Panc1 (cell line): ENCODE measurements around the gene BARX1.

ENCODE experiments used
- POLR2AphosphoS5 ChIP-seq: IDR thresholded peaks from 2 replicates; pipeline ENCODE4 v1.6.1; 2012; ENCODE audit warnings: mild to moderate bottlenecking, low read depth, low read length, moderate library complexity
- TF ChIP-seq, protein P1 (sequence below): fragments of 450-650 bp; IDR thresholded peaks from 2 replicates; pipeline ENCODE4 v1.5.1; 2017; ENCODE audit warnings: mild to moderate bottlenecking

DNA sequence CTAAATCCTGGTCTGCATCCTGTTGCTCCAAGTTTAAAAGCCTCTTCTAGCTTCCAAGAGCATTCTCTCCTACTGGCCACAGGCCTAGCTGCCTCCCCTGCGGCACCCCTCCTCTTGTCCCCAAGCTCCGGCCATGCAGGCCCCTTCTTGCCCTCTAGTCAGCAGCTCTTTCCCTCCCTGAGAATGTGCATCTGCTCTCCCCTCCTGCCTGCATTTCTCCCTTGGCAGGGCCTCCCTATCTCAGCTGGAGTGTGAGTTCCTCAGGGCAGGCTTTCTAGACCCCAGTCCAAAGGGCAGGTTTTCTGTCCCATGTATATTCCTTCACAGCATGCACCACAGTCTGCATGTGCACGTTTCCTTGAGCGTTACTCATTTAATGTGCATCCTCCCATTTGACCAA, 24.6 kb upstream of the BARX1 start:
- TF ChIP-seq, protein P1, sequence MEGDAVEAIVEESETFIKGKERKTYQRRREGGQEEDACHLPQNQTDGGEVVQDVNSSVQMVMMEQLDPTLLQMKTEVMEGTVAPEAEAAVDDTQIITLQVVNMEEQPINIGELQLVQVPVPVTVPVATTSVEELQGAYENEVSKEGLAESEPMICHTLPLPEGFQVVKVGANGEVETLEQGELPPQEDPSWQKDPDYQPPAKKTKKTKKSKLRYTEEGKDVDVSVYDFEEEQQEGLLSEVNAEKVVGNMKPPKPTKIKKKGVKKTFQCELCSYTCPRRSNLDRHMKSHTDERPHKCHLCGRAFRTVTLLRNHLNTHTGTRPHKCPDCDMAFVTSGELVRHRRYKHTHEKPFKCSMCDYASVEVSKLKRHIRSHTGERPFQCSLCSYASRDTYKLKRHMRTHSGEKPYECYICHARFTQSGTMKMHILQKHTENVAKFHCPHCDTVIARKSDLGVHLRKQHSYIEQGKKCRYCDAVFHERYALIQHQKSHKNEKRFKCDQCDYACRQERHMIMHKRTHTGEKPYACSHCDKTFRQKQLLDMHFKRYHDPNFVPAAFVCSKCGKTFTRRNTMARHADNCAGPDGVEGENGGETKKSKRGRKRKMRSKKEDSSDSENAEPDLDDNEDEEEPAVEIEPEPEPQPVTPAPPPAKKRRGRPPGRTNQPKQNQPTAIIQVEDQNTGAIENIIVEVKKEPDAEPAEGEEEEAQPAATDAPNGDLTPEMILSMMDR, result no peak
- TF ChIP-seq POLR2AphosphoS5, result no peak
